Measurements from ENCODE around the gene PSMD8.

DNA sequence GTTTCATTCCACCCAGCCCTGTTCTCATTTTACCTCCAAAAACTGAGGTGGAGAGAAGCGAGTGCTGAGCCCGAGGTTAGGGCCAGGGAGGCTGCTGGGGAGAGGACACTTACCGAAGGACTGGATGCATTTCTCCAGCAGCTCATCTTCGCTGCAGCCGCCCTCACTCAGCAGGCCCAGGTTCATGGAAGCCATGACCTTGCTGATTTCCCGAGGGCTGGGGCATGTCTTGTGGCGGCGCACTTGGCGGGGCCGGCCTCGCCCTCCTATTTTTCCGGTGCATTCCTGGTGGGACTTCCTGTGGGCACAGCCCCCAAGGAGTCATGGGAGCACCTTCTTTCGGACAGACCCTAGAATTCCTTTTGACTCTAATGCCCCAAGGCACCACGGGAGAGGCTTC lies 47.5 kb downstream of the PSMD8 start:
- no peak for TF ChIP-seq ZNF384 (IDR thresholded peaks at IDR 0.05)
- TF ChIP-seq HDGF (IDR thresholded peaks at IDR 0.05; ENCODE audit: borderline replicate concordance): no peak
- no peak for TF ChIP-seq L3MBTL2 (conservative IDR thresholded peaks at IDR 0.05)

Data from HEK293T (cell line).